ENCODE measurements around the gene HARS1.
A peak's percentile ranks its signal among the peaks of the same experiment; 100 is the strongest.
"Not testable (repeated sequence)": the region's sequence is repeated elsewhere in the genome, so short reads cannot be mapped to it uniquely, and the experiment has no call there.

Gene HARS1

GRCh38 chr5:140633021-140633471 is 58.1 kb downstream of the HARS1 start, which contains the start of gene CD14:
TSS of gene CD14 (minus strand) at chr5:140633175. CDS start at chr5:140633071, 104 bp downstream.
- no peak for DNase-seq (ENCODE audit: low read depth)

- DNase-seq (ENCODE audit: low read depth), result peak; percentile 5
These were observed 58.7 kb downstream of the HARS1 start for GRCh38 chr5:140632366-140633020.

- no peak for DNase-seq (ENCODE audit: low read depth)
These were observed 59.3 kb downstream of the HARS1 start for GRCh38 chr5:140631831-140632365.

GRCh38 chr5:140631036-140631417 is 60.1 kb downstream of the HARS1 start:
- DNase-seq (ENCODE audit: low read depth), result no peak

GRCh38 chr5:140630292-140631035 is 60.7 kb downstream of the HARS1 start:
- DNase-seq (ENCODE audit: low read depth), result no peak

GRCh38 chr5:140628711-140629110 is 62.5 kb downstream of the HARS1 start:
- DNase-seq (ENCODE audit: low read depth), result no peak

- DNase-seq (ENCODE audit: low read depth), result no peak
These were observed 63.2 kb downstream of the HARS1 start for GRCh38 chr5:140627972-140628371.

- DNase-seq (ENCODE audit: low read depth), result not testable (repeated sequence)
These were observed 66.3 kb downstream of the HARS1 start for GRCh38 chr5:140624886-140625285.

Data from stimulated activated CD8-positive, alpha-beta memory T cell treated with anti-CD3 and anti-CD28 coated beads, Interleukin-7, amount 100 ng/mL, for 24 hours (primary cell).